Measurements from ENCODE around the gene C16orf46. TPM values are rescaled to one million over a fixed set of nuclear protein-coding genes. Genes with fewer than 3 reads are reported as not detected.

The C16orf46 gene
- polyA plus RNA-seq, 1 of the 3 experiments (the other 2 are of a cell fraction): 1.5 TPM

DNA sequence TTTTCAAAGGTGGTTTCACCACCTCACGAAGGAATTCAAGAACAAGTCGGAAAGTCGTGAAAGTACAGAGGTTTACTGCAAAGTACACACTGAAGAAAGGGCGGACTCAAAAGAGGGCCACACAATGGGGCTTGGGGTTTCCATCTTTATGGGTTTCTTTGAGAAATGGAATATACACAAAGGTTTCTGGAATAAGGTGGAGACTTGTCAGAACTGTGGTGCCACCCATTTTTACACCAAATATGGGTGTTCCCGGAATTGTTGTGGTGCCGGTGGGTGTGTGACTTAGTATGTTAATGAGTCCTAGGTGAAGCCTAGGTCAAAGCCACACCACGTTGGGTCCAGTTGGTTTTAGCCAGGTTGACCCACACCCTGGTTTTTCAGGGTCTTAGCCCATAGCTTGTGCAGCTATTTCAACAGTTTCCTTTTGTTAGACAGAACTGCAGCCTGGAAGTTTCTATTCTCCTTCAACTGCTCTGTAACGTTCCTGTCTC lies 19.7 kb upstream of the C16orf46 start:
- Histone ChIP-seq H2AFZ (ENCODE audit: low read depth) (peak overlapping the region; percentile 97), H3K9ac (no peak overlapping the region), H3K4me2 (peak overlapping the region; percentile 71), H3K4me1 (ENCODE audit: control insufficient read depth in 1 of 2, insufficient read depth in 2 of 2, low read depth in 1 of 2, low read length in 1 of 2) (peaks cover 0 to 4% of the 10 kb centered on the region in 2 experiments; a peak in 1 of 4 replicates), H3K9me2 (no peaks in the 10 kb centered on the region), H3K27me3 (ENCODE audit: insufficient read depth) (no peaks in the 10 kb centered on the region), H3K79me2 (ENCODE audit: insufficient read depth) (peaks cover 40% of the 10 kb centered on the region), H3F3A (replicated peaks; ENCODE audit: insufficient read depth) (no peaks in the 10 kb centered on the region), H3K9me3 (no peaks in the 10 kb centered on the region), H4K20me1 (ENCODE audit: insufficient read depth) (no peaks in the 10 kb centered on the region), H3K4me3 (ENCODE audit: low read depth in 2 of 2, low read length in 1 of 2) (peak overlapping the region in 1 of 2 experiments; percentile 28; a peak in 2 of 4 replicates), H3K27ac (ENCODE audit: low read depth in 2 of 2, low read length in 1 of 2) (peak overlapping the region in 1 of 2 experiments; percentile 32; a peak in 1 of 4 replicates), H3K36me3 (replicated peaks in 1 of 2; ENCODE audit: control insufficient read depth in 1 of 2, insufficient read depth in 2 of 2, low read length in 1 of 2) (peaks cover 0 to 14% of the 10 kb centered on the region in 2 experiments)
- ChIA-PET CTCF (interaction anchor here (1.0 kb wide), 1 partner anchor 61 kb away, joined by 4 read pairs; the partner anchor contains the start of gene ATMIN), POLR2A (no interaction called here)
- WGBS (ENCODE audit: low lambda C conversion rate): 41% methylated on average over 8 of the region's 8 CpGs
- TF ChIP-seq CHD2 (IDR thresholded peaks at IDR 0.05; ENCODE audit: low read length, partially characterized antibody): no peak
- no peak for TF ChIP-seq RCOR1 (IDR thresholded peaks at IDR 0.05; ENCODE audit: low read length)
- TF ChIP-seq, protein P1, sequence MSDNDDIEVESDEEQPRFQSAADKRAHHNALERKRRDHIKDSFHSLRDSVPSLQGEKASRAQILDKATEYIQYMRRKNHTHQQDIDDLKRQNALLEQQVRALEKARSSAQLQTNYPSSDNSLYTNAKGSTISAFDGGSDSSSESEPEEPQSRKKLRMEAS (IDR thresholded peaks at IDR 0.05; ENCODE audit: low read depth): no peak
- DNase-seq: no peak

DNA sequence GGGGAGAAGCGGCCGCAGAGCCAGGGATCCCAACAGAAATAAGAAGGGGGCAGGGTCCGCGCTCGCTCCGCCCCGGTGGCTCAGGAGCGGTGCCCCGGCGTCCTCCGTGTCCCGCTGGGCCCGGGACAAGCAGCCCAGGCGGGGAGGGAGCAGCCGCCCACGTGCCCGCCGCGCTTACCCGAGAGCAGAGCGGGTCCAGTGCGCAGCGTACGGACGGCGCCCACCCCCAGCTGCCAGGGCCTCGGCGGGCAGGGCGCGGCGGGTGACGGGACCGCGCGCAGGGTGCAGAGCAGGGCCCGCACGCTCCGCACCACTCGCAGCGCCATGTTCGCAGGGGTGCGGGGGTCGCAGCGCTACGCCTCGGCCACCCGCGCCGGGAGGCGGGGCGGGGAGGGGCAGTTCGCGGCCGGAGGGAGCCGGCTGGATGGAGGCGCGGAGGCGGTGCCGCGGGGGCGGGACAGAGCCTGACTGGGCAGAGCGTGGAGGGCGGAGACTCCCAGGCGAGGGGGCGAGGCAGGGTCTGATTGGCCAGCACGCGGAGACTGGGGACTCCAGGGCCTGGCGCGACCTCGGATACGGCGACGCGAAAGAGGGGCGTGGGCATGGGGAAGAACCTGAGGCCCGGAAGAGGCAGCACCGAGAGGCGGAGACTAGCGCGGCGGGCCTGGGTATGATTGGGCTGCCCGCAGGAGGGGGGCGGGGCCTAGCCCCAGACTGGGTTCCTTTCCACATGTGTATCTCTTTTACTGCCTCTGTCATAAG lies 19.1 kb upstream of the C16orf46 start, which contains the start of gene GCSH:
TSS of gene GCSH (minus strand) at position 443 of the 762 bp plus-strand sequence. CDS start at position 326, 117 bp downstream.
- peak; percentile 96 for DNase-seq
- H3K79me2 ChIP-seq (ENCODE audit: insufficient read depth): peaks cover 46% of the 10 kb centered on the region
- TF ChIP-seq, protein P1 (IDR thresholded peaks at IDR 0.05; ENCODE audit: low read depth): peak; percentile 75
- TF ChIP-seq ELF1 (IDR thresholded peaks at IDR 0.05) (peak; percentile 61; the same call in 1 of the 2 replicates), TEAD4 (IDR thresholded peaks at IDR 0.05; ENCODE audit: borderline replicate concordance, insufficient read depth) (no peak), MXI1 (IDR thresholded peaks at IDR 0.05; ENCODE audit: low read depth, low read length) (peak; percentile 90), RXRA (IDR thresholded peaks at IDR 0.05; ENCODE audit: borderline replicate concordance, low read depth) (no peak), POLR2AphosphoS5 (IDR thresholded peaks at IDR 0.05; ENCODE audit: low read depth, low read length) (no peak), CHD2 (IDR thresholded peaks at IDR 0.05; ENCODE audit: low read length, partially characterized antibody) (peak; percentile 46), TAF1 (IDR thresholded peaks at IDR 0.05; ENCODE audit: borderline replicate concordance, low read depth, low read length) (peak; percentile 47; the same call in 1 of the 2 replicates), RFX5 (IDR thresholded peaks at IDR 0.05; ENCODE audit: low read length) (peak; percentile 68; the same call in 1 of the 2 replicates), GABPA (IDR thresholded peaks at IDR 0.05; ENCODE audit: low read depth) (peak; percentile 56; the same call in 1 of the 2 replicates), SIN3A (IDR thresholded peaks at IDR 0.05; ENCODE audit: borderline replicate concordance, low read depth, low read length) (no peak)
- TF ChIP-seq, protein P2, sequence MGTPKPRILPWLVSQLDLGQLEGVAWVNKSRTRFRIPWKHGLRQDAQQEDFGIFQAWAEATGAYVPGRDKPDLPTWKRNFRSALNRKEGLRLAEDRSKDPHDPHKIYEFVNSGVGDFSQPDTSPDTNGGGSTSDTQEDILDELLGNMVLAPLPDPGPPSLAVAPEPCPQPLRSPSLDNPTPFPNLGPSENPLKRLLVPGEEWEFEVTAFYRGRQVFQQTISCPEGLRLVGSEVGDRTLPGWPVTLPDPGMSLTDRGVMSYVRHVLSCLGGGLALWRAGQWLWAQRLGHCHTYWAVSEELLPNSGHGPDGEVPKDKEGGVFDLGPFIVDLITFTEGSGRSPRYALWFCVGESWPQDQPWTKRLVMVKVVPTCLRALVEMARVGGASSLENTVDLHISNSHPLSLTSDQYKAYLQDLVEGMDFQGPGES (IDR thresholded peaks at IDR 0.05; ENCODE audit: low read depth, low read length): peak; percentile 25; the same call in 1 of the 2 replicates
- TF ChIP-seq, protein P3, sequence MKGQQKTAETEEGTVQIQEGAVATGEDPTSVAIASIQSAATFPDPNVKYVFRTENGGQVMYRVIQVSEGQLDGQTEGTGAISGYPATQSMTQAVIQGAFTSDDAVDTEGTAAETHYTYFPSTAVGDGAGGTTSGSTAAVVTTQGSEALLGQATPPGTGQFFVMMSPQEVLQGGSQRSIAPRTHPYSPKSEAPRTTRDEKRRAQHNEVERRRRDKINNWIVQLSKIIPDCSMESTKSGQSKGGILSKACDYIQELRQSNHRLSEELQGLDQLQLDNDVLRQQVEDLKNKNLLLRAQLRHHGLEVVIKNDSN (IDR thresholded peaks at IDR 0.05; ENCODE audit: borderline replicate concordance, low read depth): peak; percentile 39; the same call in 1 of the 2 replicates
- H3K36me3 ChIP-seq (replicated peaks in 1 of 2; ENCODE audit: control insufficient read depth in 1 of 2, insufficient read depth in 2 of 2, low read length in 1 of 2): peaks cover 0 to 14% of the 10 kb centered on the region in 2 experiments
- POLR2A ChIA-PET: no interaction called here
- no peaks in the 10 kb centered on the region for H4K20me1 ChIP-seq (ENCODE audit: insufficient read depth)
- peak within 1 kb of the TSS; percentile 95 for H3K4me2 ChIP-seq
- no peaks in the 10 kb centered on the region for H3K9me3 ChIP-seq
- H3K9ac ChIP-seq: peak within 1 kb of the TSS; percentile 81
- whole genome bisulfite sequencing (ENCODE audit: low lambda C conversion rate): 0% methylated on average over 21 of the region's 83 CpGs
- H3K27ac ChIP-seq (ENCODE audit: low read depth in 2 of 2, low read length in 1 of 2): peak within 1 kb of the TSS; percentile 64; a peak in 3 of 4 replicates
- CTCF ChIA-PET: no interaction called here
- H3K27me3 ChIP-seq (ENCODE audit: insufficient read depth): no peaks in the 10 kb centered on the region
- H2AFZ ChIP-seq (ENCODE audit: low read depth): peak within 1 kb of the TSS; percentile 97
- H3K4me3 ChIP-seq (ENCODE audit: low read depth in 2 of 2, low read length in 1 of 2): peak within 1 kb of the TSS; percentile 83 to 93
- H3K9me2 ChIP-seq: no peaks in the 10 kb centered on the region
- peaks cover 0 to 4% of the 10 kb centered on the region in 2 experiments; a peak in 1 of 4 replicates for H3K4me1 ChIP-seq (ENCODE audit: control insufficient read depth in 1 of 2, insufficient read depth in 2 of 2, low read depth in 1 of 2, low read length in 1 of 2)
- no peaks in the 10 kb centered on the region for H3F3A ChIP-seq (replicated peaks; ENCODE audit: insufficient read depth)

Data from SK-N-SH (cell line).